LNCaP clone FGC (cell line): ENCODE measurements around the gene ICAM4.

Experiments used
- DNase-seq: peaks from one replicate; pipeline ENCODE4 v3.0.0-alpha.2; 2011; ENCODE audit warnings: low read depth
- H3K4me3 ChIP-seq: 2 replicates; pipeline ENCODE4 v1.5.1; 2011; ENCODE audit warnings: mild to moderate bottlenecking, low read depth, low read length, control low read depth
- CTCF ChIP-seq: IDR thresholded peaks from 2 replicates; pipeline ENCODE4 v1.5.1; 2012; ENCODE audit warnings: mild to moderate bottlenecking; ENCODE audit not compliant: control insufficient read depth, insufficient read depth; ENCODE audit errors: extremely low read depth

The ICAM4 gene

GRCh38 chr19:10256970-10257615, 29.7 kb upstream of the ICAM4 start:
- H3K4me3 ChIP-seq = no peak overlapping the region
- DNase-seq = no peak
- no peak for TF ChIP-seq CTCF

GRCh38 chr19:10258080-10258710, 28.6 kb upstream of the ICAM4 start:
- no peak for TF ChIP-seq CTCF
- no peak overlapping the region for H3K4me3 ChIP-seq
- no peak for DNase-seq

GRCh38 chr19:10259162-10259905, 27.4 kb upstream of the ICAM4 start:
- TF ChIP-seq CTCF = peak; percentile 71
- DNase-seq = peak; percentile 63

GRCh38 chr19:10260141-10260584, 26.6 kb upstream of the ICAM4 start:
- H3K4me3 ChIP-seq = no peak overlapping the region
- TF ChIP-seq CTCF = no peak
- no peak for DNase-seq

More at GRCh38 chr19:10259162-10259905, 27.4 kb upstream of the ICAM4 start:
- no peak overlapping the region for H3K4me3 ChIP-seq

GRCh38 chr19:10262771-10263170, 24.0 kb upstream of the ICAM4 start:
- H3K4me3 ChIP-seq = no peak overlapping the region
- DNase-seq = no peak
- no peak for TF ChIP-seq CTCF

- no peak for TF ChIP-seq CTCF
- DNase-seq = no peak
- no peak overlapping the region for H3K4me3 ChIP-seq
Measured at GRCh38 chr19:10266706-10267105, 20.0 kb upstream of the ICAM4 start.
